ENCODE data around the gene SLMAP.

Gene SLMAP

GRCh38 chr3:57946970-57947381 lies 190.9 kb downstream of the SLMAP start:
- no peak for DNase-seq (ENCODE audit: low spot score)

GRCh38 chr3:57948080-57948671 lies 192.1 kb downstream of the SLMAP start:
- TF ChIP-seq CTCF (IDR thresholded peaks at IDR 0.05; ENCODE audit: extremely low read depth, insufficient read depth, missing control alignments), result no peak
- in situ Hi-C loops (cut with MboI; ENCODE audit: low pct_unique_long_range_greater_than_20kb, low sequenced_read_pairs, unreplicated experiment), result no loop called here
- DNase-seq (ENCODE audit: low spot score), result no peak

More at GRCh38 chr3:57946970-57947381, 190.9 kb downstream of the SLMAP start:
- TF ChIP-seq CTCF (IDR thresholded peaks at IDR 0.05; ENCODE audit: extremely low read depth, insufficient read depth, missing control alignments), result no peak
- in situ Hi-C loops (cut with MboI; ENCODE audit: low pct_unique_long_range_greater_than_20kb, low sequenced_read_pairs, unreplicated experiment), result no loop called here

GRCh38 chr3:57948781-57949242 lies 192.7 kb downstream of the SLMAP start:
- TF ChIP-seq CTCF (IDR thresholded peaks at IDR 0.05; ENCODE audit: extremely low read depth, insufficient read depth, missing control alignments), result no peak
- in situ Hi-C loops (cut with MboI; ENCODE audit: low pct_unique_long_range_greater_than_20kb, low sequenced_read_pairs, unreplicated experiment), result no loop called here
- DNase-seq (ENCODE audit: low spot score), result no peak

GRCh38 chr3:57949344-57949743 lies 193.2 kb downstream of the SLMAP start:
- in situ Hi-C loops (cut with MboI; ENCODE audit: low pct_unique_long_range_greater_than_20kb, low sequenced_read_pairs, unreplicated experiment), result no loop called here
- TF ChIP-seq CTCF (IDR thresholded peaks at IDR 0.05; ENCODE audit: extremely low read depth, insufficient read depth, missing control alignments), result no peak
- DNase-seq (ENCODE audit: low spot score), result no peak

- no peak for DNase-seq (ENCODE audit: low spot score)
- in situ Hi-C loops (cut with MboI; ENCODE audit: low pct_unique_long_range_greater_than_20kb, low sequenced_read_pairs, unreplicated experiment), result no loop called here
- no peak for TF ChIP-seq CTCF (IDR thresholded peaks at IDR 0.05; ENCODE audit: extremely low read depth, insufficient read depth, missing control alignments)
Measured at GRCh38 chr3:57949785-57950615, 193.9 kb downstream of the SLMAP start.

GRCh38 chr3:57951066-57951882 lies 195.2 kb downstream of the SLMAP start:
- in situ Hi-C loops (cut with MboI; ENCODE audit: low pct_unique_long_range_greater_than_20kb, low sequenced_read_pairs, unreplicated experiment), result no loop called here
- no peak for TF ChIP-seq CTCF (IDR thresholded peaks at IDR 0.05; ENCODE audit: extremely low read depth, insufficient read depth, missing control alignments)
- DNase-seq (ENCODE audit: low spot score), result no peak

Measured in GM13977 (cell line).